IPS DF 6.9 (cell line): ENCODE data around the gene CSTB.

Experiments
- DNase-seq: peaks from one replicate; pipeline ENCODE4 v3.0.0-alpha.2; 2013; ENCODE audit warnings: low read depth, low spot score
- H3K27ac ChIP-seq: one replicate; pipeline ENCODE4 v1.5.1; 2013; ENCODE audit warnings: low read length, control low read depth
- H3K27me3 ChIP-seq: 2 replicates; pipeline ENCODE4 v1.6.1; 2013; ENCODE audit warnings: mild to moderate bottlenecking, low read length; ENCODE audit not compliant: control insufficient read depth, insufficient read depth
- H3K36me3 ChIP-seq: 2 replicates; pipeline ENCODE4 v1.6.1; 2013; ENCODE audit warnings: low read length; ENCODE audit not compliant: control insufficient read depth, insufficient read depth
- H3K4me1 ChIP-seq: 2 replicates; pipeline ENCODE4 v1.6.1; 2013; ENCODE audit warnings: low read length; ENCODE audit not compliant: control insufficient read depth, insufficient read depth
- H3K4me3 ChIP-seq: 2 replicates; pipeline ENCODE4 v1.5.1; 2013; ENCODE audit warnings: mild to moderate bottlenecking, low read length
- H3K9me3 ChIP-seq: 2 replicates; pipeline ENCODE4 v1.6.1; 2013; ENCODE audit warnings: low read length, inconsistent platforms; ENCODE audit not compliant: control insufficient read depth, insufficient read depth
- WGBS: extraction: QIAGEN DNeasy Blood & Tissue Kit; methylation state at CpG from one replicate; pipeline ENCODE4 v1.1.7; 2013; ENCODE audit warnings: mixed read lengths, missing lambda C conversion rate; ENCODE audit not compliant: insufficient read length, insufficient coverage; 5-methylcytosine and 5-hydroxymethylcytosine counted together

CSTB gene

DNA sequence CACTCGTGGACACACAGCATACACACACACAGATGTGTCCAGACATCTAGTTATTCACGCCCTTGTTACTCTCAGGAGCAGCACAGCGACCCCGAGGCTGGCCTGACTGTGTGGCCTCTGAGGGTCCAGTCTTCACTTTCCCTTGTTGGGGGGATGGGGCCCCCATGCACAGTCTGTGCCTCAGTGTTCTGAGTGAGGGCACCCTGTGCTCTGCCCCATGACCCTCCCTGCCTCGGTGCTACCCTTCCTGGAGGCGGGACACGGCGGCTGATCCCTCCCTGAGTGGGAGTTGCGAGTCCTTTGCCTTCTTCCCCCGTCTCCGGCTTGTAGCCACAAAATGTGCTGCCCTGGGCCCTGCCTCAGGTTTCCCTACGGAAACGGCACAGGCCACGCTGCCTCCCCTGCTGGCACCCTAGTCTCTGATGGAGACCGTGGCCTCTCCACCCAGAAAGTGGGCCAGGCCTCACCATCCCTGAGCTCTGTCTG, 8.6 kb downstream of the CSTB start:
- Histone ChIP-seq H3K4me1 (peaks cover 7% of the 10 kb centered on the region; the same call in 1 of the 2 replicates), H3K4me3 (no peak overlapping the region), H3K36me3 (peaks cover under 1% of the 10 kb centered on the region; the same call in 1 of the 2 replicates), H3K27me3 (no peaks in the 10 kb centered on the region), H3K27ac (no peak overlapping the region), H3K9me3 (no peaks in the 10 kb centered on the region)
- WGBS = no CpG with 5 or more reads among the region's 15 CpGs
- no peak for DNase-seq

DNA sequence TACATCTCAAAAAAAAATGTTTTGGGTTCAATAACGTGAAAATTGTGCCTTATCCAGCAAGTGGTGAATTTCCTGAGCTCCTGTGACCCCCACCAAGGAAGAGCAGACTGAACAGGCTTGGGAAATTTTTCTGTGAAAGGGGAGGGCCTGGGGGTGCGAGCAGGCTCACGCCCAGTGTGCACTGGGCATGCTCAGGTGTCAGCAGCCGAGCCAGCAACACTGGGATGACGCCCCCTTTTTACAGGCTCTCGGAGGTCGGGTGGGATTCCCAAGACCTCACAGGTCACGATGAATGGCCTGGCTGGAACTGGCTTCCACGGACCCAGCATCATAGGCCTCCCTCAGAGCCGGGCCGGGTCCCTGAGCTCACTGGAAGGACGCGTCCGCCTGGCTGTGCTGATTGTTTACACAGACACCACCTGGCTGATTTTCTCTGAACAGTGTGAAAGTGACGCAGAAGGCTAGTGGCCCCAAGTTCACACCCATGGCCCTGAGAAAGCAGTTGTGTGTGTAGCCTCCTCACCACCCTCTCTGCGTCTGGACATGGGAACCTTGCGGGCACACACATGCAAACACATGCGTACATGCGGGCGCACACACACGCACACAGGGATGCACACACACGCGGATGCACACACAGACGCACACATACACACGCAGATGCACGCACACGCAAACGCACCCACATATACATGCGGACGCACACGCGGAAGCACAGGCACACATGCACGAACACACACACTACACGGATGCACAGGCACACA, 9.2 kb downstream of the CSTB start:
- Histone ChIP-seq H3K4me3 (no peak overlapping the region), H3K4me1 (peaks cover 7% of the 10 kb centered on the region; the same call in 1 of the 2 replicates), H3K9me3 (no peaks in the 10 kb centered on the region), H3K27me3 (no peaks in the 10 kb centered on the region), H3K27ac (no peak overlapping the region), H3K36me3 (peaks cover 2% of the 10 kb centered on the region; the same call in 1 of the 2 replicates)
- WGBS = no CpG with 5 or more reads among the region's 34 CpGs
- DNase-seq = no peak

DNA sequence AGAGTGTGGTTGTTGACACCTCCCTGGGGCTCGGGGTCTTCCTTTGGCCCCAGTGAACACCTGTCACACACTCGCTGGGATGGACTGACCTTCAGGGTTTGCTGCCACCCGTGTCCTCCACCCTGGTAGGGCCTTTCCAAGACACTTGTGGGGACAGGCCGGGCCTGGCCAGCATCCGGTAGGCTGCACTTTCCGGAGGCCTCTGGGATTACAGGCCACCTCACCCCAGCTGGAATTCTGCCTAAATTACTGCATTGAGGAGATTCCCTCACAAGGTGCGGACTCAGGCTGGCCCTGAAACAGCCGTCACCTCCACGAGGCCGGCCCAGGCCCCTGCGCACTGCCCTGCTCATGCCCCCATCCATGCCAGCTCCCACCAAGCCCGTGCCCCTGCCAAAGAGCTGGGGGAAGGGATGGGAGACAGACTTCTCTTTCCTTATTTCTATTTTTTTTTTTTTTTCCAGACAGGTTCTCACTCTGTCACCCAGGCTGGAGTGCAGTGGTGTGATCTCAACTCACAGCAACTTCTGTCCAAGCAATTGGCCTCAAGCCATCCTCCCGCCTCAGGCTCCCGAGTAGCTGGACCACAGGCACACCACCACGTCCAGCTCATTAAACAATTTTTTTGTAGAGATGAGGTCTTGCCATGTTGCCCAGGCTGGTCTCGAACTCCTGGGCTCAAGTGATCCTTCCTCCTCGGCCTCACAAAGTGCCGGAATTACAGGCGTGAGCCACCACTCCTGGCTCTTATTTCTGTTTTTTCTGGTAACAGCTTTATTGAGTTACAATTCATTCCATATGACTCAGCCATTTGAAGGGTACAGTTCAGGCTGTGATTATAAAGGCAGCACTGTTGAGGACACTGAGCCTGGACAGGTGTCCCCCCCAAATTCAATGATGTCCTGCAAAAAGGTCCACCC, 11.3 kb downstream of the CSTB start:
- Histone ChIP-seq H3K4me3 (no peak overlapping the region), H3K36me3 (peaks cover 11% of the 10 kb centered on the region), H3K27ac (no peak overlapping the region), H3K4me1 (peaks cover 4% of the 10 kb centered on the region; the same call in 1 of the 2 replicates), H3K27me3 (no peaks in the 10 kb centered on the region), H3K9me3 (no peaks in the 10 kb centered on the region)
- DNase-seq = no peak
- no CpG with 5 or more reads among the region's 19 CpGs for WGBS

DNA sequence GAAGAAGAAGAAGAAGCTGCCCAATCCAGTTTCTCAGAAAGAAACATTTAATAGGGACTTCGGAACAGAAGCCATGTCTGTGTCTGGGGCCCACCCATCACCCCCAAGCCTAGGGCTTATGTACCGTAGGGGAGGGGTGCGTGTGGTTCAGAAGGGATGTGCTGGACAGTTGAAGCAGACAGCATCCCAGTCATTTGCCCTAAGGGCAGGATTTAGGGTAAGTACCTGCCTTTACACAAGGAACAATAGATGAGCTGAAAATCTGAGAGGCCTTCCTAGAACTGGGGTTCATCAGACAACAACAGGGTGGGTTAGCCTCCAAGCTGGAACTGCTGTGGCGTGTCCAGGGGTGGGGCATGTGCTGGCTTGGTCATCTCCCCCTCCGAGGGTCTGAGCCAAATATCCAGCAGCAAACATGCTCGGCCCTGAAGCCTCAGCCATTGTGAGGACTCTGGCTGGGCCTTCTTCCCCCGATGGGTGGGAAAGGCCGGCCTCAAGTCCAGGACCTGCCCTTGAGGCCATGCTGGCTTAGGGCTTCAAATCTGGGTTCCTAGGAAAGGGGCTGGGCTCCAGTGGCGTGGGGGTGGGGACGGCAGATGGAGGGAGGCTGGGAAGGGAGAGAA, 12.1 kb downstream of the CSTB start:
- Histone ChIP-seq H3K9me3 (no peaks in the 10 kb centered on the region), H3K4me3 (no peak overlapping the region), H3K27me3 (no peaks in the 10 kb centered on the region), H3K27ac (no peak overlapping the region), H3K4me1 (peaks cover 4% of the 10 kb centered on the region; the same call in 1 of the 2 replicates), H3K36me3 (peaks cover 11% of the 10 kb centered on the region)
- DNase-seq = no peak
- WGBS = no CpG with 5 or more reads among the region's 10 CpGs

DNA sequence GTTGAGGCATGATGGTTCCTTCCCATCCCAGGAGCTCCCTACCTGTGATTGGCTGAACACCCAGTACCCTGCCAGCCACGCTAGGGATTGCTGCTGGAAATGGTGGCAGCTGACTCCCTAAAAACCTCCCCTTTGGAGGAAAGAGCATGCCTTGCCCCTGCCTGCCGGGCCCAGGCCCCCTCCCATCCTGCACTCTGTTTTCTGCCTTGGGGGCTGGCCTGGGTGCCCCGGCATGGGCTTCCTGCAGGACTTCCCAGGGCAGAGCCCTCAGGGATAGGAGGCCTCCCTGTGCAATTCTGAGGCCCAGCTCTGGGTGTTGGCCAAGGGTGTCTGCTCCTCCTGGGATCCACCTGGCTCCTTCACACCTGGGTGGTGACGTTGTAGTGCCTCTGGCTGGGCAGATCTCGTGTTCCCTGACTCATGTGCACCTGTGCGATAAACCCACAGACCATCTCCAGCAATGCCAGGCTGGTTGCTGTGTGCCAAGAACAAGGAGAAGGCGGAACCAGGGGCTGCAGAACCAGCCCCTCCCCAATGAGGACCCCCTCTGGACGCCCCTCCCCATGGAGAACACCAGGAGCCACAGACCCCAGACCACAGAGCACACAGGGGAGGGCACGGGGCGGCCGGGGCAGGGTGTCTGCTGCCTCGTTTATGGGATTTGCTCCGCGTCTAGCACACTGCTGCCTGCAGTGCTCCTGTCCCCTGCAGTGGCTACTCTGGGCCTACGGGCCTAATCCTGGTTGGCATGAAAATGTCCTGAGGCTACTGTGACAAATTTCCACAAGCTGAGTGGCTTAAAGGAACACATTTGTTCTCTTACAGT, 13.6 kb downstream of the CSTB start:
- H3K9me3 ChIP-seq = no peaks in the 10 kb centered on the region
- WGBS = no CpG with 5 or more reads among the region's 15 CpGs
- peaks cover 14% of the 10 kb centered on the region for H3K36me3 ChIP-seq
- no peak for DNase-seq
- H3K27me3 ChIP-seq = no peaks in the 10 kb centered on the region
- no peak overlapping the region for H3K4me3 ChIP-seq
- no peaks in the 10 kb centered on the region for H3K4me1 ChIP-seq
- H3K27ac ChIP-seq = no peak overlapping the region

DNA sequence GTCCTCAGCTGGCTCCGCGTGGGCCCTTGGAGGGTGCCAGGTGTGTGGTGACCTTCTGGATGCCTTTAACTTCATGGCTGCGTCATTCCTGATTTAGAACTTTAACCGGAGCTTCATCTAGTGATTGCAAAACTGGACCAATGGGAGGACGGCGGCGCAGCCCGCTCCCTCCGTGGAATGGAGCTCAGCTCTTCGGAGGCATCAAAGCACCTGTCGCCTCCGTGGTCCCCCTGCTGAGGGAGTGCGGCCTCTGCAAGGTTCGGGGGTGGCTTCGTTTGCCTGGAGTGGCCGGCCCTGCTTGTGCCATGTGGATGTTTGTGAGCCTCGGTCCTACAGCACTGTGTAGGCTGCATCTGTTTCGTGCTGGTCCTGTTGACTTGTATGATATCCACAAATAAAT, 14.2 kb downstream of the CSTB start:
- H3K36me3 ChIP-seq = peaks cover 14% of the 10 kb centered on the region
- DNase-seq = no peak

DNA sequence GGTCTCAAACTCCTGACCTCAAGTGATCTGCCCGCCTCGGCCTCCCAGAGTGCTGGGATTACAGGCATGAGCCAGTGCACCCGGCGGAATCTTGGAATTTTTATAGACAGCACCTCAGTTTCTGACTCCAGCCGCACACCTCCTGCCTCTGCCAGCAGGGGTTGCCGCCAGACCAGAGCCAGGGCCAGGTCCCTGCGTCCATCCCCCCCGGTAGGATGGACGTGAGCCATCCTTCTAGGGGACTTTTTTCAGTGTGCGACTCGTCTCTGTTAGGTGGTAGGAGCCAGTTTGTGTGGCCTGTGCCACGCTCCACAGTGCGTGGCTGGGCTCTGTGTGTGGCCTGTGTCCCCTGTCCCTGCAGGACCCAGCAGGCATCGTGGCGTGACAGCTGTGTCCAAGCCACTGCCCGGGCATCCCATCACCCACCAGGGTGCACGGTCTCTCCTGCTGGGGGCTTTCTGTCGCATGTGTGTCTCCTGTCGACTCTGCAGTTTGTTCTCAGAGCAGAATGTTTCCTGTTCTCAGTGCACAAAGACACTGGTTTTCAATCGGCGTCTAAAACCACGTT, 15.6 kb downstream of the CSTB start:
- no peak overlapping the region for H3K4me3 ChIP-seq
- no CpG with 5 or more reads among the region's 22 CpGs for WGBS
- H3K27me3 ChIP-seq = no peaks in the 10 kb centered on the region
- H3K27ac ChIP-seq = no peak overlapping the region
- H3K9me3 ChIP-seq = no peaks in the 10 kb centered on the region
- no peak for DNase-seq
- no peaks in the 10 kb centered on the region for H3K4me1 ChIP-seq
- peaks cover 19% of the 10 kb centered on the region for H3K36me3 ChIP-seq

More for the DNA sequence above, 14.2 kb downstream of the CSTB start:
- H3K27ac ChIP-seq = no peak overlapping the region
- WGBS = no CpG with 5 or more reads among the region's 18 CpGs
- no peaks in the 10 kb centered on the region for H3K4me1 ChIP-seq
- no peak overlapping the region for H3K4me3 ChIP-seq
- H3K9me3 ChIP-seq = no peaks in the 10 kb centered on the region
- H3K27me3 ChIP-seq = no peaks in the 10 kb centered on the region

DNA sequence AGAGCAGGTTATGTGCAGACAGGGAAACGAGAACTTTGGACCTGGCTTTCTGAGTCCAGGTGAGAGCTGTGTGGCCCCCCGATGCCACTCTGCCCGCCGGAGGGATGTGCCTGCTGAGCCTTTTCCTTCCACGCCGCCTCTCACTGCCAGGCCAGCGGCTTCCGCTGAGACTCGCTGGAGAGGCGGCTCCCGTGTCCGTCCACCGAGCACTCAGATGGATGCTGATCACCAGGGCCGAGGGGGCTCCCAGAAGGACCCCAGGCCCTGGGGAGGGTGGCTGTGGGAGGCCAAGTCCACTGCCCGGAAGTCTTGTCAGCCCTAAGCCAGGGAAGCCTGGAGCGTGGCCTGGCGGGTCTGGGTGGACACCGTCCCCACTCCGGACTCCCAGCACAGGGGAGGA, 16.5 kb downstream of the CSTB start:
- Histone ChIP-seq H3K27ac (no peak overlapping the region), H3K4me3 (no peak overlapping the region), H3K36me3 (peaks cover 20% of the 10 kb centered on the region), H3K27me3 (no peaks in the 10 kb centered on the region), H3K9me3 (no peaks in the 10 kb centered on the region), H3K4me1 (no peaks in the 10 kb centered on the region)
- WGBS = no CpG with 5 or more reads among the region's 19 CpGs
- no peak for DNase-seq

DNA sequence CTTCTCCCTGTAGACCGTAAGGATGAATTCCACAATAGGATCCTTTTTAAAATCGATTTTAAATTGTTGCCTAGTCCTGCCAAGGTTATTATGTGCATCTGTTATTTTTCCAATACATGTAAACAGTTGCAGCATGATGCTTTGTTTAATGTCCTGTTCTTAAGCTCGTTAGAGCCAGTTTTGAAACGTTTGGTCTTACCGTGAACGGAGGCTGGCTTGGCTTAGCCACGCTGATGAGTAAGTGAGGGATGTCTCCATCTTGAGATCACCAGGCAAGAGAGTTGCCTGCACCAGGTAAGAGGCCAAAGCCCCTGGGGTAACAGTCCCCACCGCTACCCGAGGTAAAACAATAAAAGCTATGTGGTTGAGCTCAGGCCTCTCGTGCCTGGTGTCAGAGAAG, 17.3 kb downstream of the CSTB start:
- no peaks in the 10 kb centered on the region for H3K27me3 ChIP-seq
- no peak overlapping the region for H3K27ac ChIP-seq
- WGBS = no CpG with 5 or more reads among the region's 10 CpGs
- no peaks in the 10 kb centered on the region for H3K9me3 ChIP-seq
- H3K4me1 ChIP-seq = no peaks in the 10 kb centered on the region
- no peak overlapping the region for H3K4me3 ChIP-seq
- H3K36me3 ChIP-seq = peaks cover 20% of the 10 kb centered on the region
- DNase-seq = no peak
